ENCODE measurements around the gene MYO1H. TPM values are rescaled to one million over a fixed set of nuclear protein-coding genes. Genes with fewer than 3 reads are reported as not detected.

The MYO1H gene
- total and polyA plus RNA-seq, 4 donors: 0.06 to 0.15 (median 0.09) TPM; not detected in 1

- no peak overlapping the region for H3K4me3 ChIP-seq
- DNase-seq: no peak
- H3K36me3 ChIP-seq (ENCODE audit: control insufficient read depth in 4 of 4, insufficient read depth in 4 of 4, low read length in 4 of 4): no peaks in the 10 kb centered on the region
- H3K9me3 ChIP-seq (ENCODE audit: control insufficient read depth in 4 of 4, insufficient read depth in 3 of 4, low read length in 3 of 4): no peaks in the 10 kb centered on the region
- H3K27me3 ChIP-seq (ENCODE audit: control insufficient read depth in 3 of 3, insufficient read depth in 3 of 3, low read length in 2 of 3): no peaks in the 10 kb centered on the region
- ATAC-seq (ENCODE audit: insufficient read depth, low FRiP score): no peak
- H3K9ac ChIP-seq (ENCODE audit: insufficient read depth in 1 of 2, low read length in 2 of 2): no peak overlapping the region
- 84 to 90% methylated on average over 1 of the region's 1 CpG for WGBS, 2 donors
- peaks cover 0 to 11% (median 0%) of the 10 kb centered on the region in 5 donors for H3K4me1 ChIP-seq (ENCODE audit: control insufficient read depth in 5 of 5, insufficient read depth in 5 of 5, low read length in 5 of 5)
- no peak for TF ChIP-seq CTCF (IDR thresholded peaks at IDR 0.05; ENCODE audit: control extremely low read depth, extremely low read depth)
- no peak overlapping the region for H3K27ac ChIP-seq (ENCODE audit: low read depth in 1 of 2, low read length in 1 of 2)
These were observed 11.1 kb upstream of the MYO1H start for GRCh38 chr12:109336593-109336992.

- DNase-seq: no peak
- Histone ChIP-seq H3K4me3 (no peak overlapping the region), H3K9me3 (ENCODE audit: control insufficient read depth in 4 of 4, insufficient read depth in 3 of 4, low read length in 3 of 4) (peaks cover 0 to 2% (median 0%) of the 10 kb centered on the region in 4 donors), H3K27me3 (ENCODE audit: control insufficient read depth in 3 of 3, insufficient read depth in 3 of 3, low read length in 2 of 3) (no peaks in the 10 kb centered on the region), H3K27ac (ENCODE audit: low read depth in 1 of 2, low read length in 1 of 2) (no peak overlapping the region), H3K4me1 (ENCODE audit: control insufficient read depth in 5 of 5, insufficient read depth in 5 of 5, low read length in 5 of 5) (no peaks in the 10 kb centered on the region), H3K9ac (ENCODE audit: insufficient read depth in 1 of 2, low read length in 2 of 2) (no peak overlapping the region), H3K36me3 (ENCODE audit: control insufficient read depth in 4 of 4, insufficient read depth in 4 of 4, low read length in 4 of 4) (no peaks in the 10 kb centered on the region)
- 35 to 57% methylated on average over 2 of the region's 2 CpGs for WGBS, 2 donors
- no peak for TF ChIP-seq CTCF (IDR thresholded peaks at IDR 0.05; ENCODE audit: control extremely low read depth, extremely low read depth)
- ATAC-seq (ENCODE audit: insufficient read depth, low FRiP score): no peak
These were observed 4.0 kb upstream of the MYO1H start for GRCh38 chr12:109343677-109344076.

GRCh38 chr12:109345428-109345827 lies 2.3 kb upstream of the MYO1H start:
- H3K27ac ChIP-seq (ENCODE audit: low read depth in 1 of 2, low read length in 1 of 2): no peak overlapping the region
- no peaks in the 10 kb centered on the region for H3K27me3 ChIP-seq (ENCODE audit: control insufficient read depth in 3 of 3, insufficient read depth in 3 of 3, low read length in 2 of 3)
- DNase-seq (no peak), ATAC-seq (ENCODE audit: insufficient read depth, low FRiP score) (no peak)
- no peaks in the 10 kb centered on the region for H3K4me1 ChIP-seq (ENCODE audit: control insufficient read depth in 5 of 5, insufficient read depth in 5 of 5, low read length in 5 of 5)
- H3K9me3 ChIP-seq (ENCODE audit: control insufficient read depth in 4 of 4, insufficient read depth in 3 of 4, low read length in 3 of 4): peaks cover 0 to 2% (median 0%) of the 10 kb centered on the region in 4 donors
- H3K4me3 ChIP-seq: no peak overlapping the region
- TF ChIP-seq CTCF (IDR thresholded peaks at IDR 0.05; ENCODE audit: control extremely low read depth, extremely low read depth): no peak
- H3K9ac ChIP-seq (ENCODE audit: insufficient read depth in 1 of 2, low read length in 2 of 2): no peak overlapping the region
- 91% methylated on average over 2 of the region's 2 CpGs for WGBS, 2 donors
- no peaks in the 10 kb centered on the region for H3K36me3 ChIP-seq (ENCODE audit: control insufficient read depth in 4 of 4, insufficient read depth in 4 of 4, low read length in 4 of 4)

- Histone ChIP-seq H3K9me3 (ENCODE audit: control insufficient read depth in 4 of 4, insufficient read depth in 3 of 4, low read length in 3 of 4) (peaks cover 0 to 2% (median 0%) of the 10 kb centered on the region in 4 donors), H3K4me3 (no peak overlapping the region), H3K27me3 (ENCODE audit: control insufficient read depth in 3 of 3, insufficient read depth in 3 of 3, low read length in 2 of 3) (no peaks in the 10 kb centered on the region), H3K4me1 (ENCODE audit: control insufficient read depth in 5 of 5, insufficient read depth in 5 of 5, low read length in 5 of 5) (no peaks in the 10 kb centered on the region), H3K36me3 (ENCODE audit: control insufficient read depth in 4 of 4, insufficient read depth in 4 of 4, low read length in 4 of 4) (no peaks in the 10 kb centered on the region), H3K9ac (ENCODE audit: insufficient read depth in 1 of 2, low read length in 2 of 2) (no peak overlapping the region), H3K27ac (ENCODE audit: low read depth in 1 of 2, low read length in 1 of 2) (no peak overlapping the region)
- 86 to 90% methylated on average over 3 of the region's 3 CpGs for WGBS, 2 donors
- no peak for TF ChIP-seq CTCF (IDR thresholded peaks at IDR 0.05; ENCODE audit: control extremely low read depth, extremely low read depth)
- ATAC-seq (ENCODE audit: insufficient read depth, low FRiP score): no peak
- DNase-seq: no peak
These were observed 780 bp upstream of the MYO1H start for GRCh38 chr12:109346920-109347319.
